22Rv1 (cell line): ENCODE measurements around the gene GID4.

Experiments
- H3K27ac ChIP-seq: fragments of 450-650 bp; 2 replicates; pipeline ENCODE4 v1.5.1; 2017
- ZFX ChIP-seq: fragments of 450-650 bp; IDR thresholded peaks from 2 replicates; pipeline ENCODE4 v1.6.1; 2017; ENCODE audit warnings: antibody characterized with exemption, borderline replicate concordance
- TF ChIP-seq, protein P1 (sequence below): fragments of 450-650 bp; IDR thresholded peaks from 2 replicates; pipeline ENCODE4 v1.5.1; 2017; ENCODE audit warnings: mild to moderate bottlenecking

The GID4 gene

DNA sequence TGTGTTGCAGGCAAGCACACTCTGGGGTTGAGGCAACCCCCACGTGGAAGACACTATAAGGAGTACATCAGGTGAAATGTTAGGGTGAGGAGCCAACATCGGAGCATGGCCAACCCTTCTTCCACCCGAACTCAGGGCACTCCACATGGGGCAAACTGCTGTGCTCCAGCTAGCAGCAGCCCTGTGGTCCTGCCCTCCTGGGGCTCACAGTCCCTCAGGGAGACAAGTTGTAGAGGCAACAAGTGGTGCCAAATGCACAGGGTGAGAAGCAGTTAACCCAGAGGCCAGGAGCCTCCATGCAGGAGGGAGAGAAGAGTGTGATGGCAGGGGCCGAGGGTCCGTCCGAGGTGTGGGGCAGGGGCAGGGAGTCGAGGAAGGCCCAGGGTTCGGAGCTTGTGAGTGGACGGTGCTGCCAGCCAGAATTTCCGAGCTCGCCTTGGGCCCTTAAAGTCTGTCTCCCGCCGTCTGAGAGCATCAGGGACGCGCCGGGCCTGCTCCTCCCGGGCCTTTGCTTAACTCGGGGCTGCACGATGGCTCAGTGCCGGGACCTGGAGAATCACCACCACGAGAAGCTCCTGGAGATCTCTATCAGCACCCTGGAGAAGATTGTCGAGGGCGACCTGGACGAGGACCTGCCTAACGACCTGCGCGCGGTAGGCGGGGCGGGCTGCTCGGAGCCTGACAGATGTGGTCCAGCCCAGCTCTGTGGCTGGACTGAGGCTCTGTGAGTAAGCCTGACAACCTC lies 32.5 kb upstream of the GID4 start:
- no peak overlapping the region for H3K27ac ChIP-seq
- TF ChIP-seq, protein P1, sequence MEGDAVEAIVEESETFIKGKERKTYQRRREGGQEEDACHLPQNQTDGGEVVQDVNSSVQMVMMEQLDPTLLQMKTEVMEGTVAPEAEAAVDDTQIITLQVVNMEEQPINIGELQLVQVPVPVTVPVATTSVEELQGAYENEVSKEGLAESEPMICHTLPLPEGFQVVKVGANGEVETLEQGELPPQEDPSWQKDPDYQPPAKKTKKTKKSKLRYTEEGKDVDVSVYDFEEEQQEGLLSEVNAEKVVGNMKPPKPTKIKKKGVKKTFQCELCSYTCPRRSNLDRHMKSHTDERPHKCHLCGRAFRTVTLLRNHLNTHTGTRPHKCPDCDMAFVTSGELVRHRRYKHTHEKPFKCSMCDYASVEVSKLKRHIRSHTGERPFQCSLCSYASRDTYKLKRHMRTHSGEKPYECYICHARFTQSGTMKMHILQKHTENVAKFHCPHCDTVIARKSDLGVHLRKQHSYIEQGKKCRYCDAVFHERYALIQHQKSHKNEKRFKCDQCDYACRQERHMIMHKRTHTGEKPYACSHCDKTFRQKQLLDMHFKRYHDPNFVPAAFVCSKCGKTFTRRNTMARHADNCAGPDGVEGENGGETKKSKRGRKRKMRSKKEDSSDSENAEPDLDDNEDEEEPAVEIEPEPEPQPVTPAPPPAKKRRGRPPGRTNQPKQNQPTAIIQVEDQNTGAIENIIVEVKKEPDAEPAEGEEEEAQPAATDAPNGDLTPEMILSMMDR, result no peak
- TF ChIP-seq ZFX, result no peak

DNA sequence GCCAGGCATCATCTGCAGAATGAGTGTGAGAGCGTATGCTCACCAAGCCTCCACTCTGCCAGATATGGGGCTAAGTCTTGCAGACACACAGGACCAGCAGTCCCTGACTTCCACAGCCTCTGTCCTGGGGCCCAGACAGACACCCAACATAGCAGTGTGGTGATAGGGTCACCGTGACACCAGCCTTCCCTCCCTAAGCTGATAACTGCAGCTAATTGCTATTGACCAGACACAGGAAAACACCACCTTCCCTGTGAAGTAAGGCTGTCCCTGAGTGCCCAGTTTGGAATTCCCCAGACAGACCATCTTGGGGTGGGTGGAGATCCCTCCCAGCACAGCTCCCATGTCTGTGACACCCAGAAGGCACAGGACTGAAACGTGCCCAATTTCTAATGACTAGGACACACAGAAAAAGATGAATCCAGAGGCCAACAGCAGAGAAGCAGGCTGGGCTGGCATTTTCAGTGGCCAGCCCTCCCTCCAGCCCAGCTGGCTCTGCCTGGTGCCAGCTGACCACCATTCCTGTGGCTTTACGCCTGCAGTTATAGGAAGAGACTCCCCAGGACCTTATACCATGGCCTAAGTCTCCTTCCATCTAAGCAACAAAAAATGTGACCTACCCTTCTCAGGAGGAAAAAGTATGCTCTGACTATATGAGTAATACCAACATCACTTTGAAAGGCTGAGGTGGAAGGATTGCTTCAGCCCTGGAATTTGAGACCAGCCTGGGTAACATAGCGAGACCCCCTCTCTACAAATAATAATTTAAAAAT lies 30.5 kb upstream of the GID4 start:
- no peak overlapping the region for H3K27ac ChIP-seq

DNA sequence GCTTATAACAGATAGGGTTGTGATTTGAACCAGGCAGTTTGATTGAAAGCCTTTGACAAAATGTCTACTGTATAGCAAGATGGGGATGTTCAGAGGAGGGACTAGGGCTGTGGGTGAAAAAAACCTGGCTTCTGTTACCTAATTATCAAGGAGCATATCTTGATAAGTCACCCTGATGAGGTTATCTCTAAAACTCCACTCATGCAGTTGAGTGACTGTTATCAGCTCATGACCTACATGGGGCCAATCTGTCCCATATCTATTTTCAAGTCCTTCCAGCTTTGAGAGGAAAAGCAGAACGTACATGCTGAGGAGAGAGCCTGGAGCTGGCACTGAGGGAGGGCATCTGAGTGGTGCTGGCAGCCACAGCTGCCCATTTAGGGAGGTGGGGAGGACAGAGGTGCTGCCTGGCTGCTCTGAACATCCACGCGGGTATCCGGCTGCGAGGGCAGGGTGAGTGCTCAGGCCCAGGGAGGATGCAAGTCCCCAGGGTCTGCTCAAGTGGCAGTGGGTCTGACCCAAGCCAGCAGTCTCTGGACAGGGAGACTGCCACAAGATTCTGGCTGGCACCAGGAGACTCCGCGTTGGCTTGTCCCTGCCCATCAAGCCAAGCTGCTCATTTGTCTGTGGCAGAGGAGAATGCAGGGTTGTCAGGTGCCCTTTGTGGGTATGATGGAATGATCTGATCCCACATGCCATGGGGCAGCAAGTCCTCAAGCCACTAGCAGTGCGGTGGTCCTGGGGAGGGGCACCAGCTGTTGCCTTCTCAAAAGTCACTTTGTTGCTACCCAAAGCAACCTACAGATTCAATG lies 29.4 kb upstream of the GID4 start:
- TF ChIP-seq, protein P1, result no peak
- no peak for TF ChIP-seq ZFX
- no peak overlapping the region for H3K27ac ChIP-seq

More for the DNA sequence above, 30.5 kb upstream of the GID4 start:
- TF ChIP-seq ZFX, result no peak
- TF ChIP-seq, protein P1, result no peak

DNA sequence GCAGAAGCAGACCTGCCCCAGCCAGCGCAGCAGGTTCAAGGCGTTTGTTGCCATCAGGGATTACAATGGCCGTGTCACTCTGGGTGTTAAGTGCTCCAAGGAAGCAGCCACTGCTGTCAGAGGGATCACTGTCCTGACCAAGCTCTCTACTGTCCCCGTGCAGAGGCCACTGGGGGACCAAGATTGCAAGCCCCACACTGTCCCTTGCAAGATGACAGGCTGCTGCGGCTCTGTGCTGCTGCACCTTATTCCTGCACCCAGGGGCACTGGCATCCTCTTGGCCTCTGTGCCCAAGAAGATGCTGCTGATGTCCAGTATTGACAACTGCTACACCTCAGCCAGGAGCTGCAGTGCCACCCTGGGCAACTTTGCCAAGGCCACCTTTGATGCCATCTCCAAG lies 27.9 kb upstream of the GID4 start:
- no peak overlapping the region for H3K27ac ChIP-seq
- TF ChIP-seq, protein P1, result no peak
- TF ChIP-seq ZFX, result no peak

DNA sequence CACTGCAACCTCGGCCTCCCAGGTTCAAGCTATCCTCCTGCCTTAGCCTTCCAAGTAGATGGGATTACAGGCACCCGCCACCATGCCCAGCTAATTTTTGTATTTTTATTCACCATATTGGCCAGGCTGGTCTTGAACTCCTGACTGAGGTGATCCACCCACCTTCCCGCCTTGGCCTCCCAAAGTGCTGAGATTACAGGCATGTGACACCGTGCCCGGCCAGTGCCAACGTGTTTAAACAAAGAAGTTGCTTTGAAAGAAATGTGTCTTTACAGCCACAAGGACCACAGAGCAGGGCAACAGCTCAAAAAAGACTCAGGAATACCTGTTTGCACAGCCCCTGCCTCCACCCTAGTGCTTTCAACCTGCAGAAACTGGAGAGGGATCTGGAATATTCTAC lies 25.2 kb upstream of the GID4 start:
- no peak for TF ChIP-seq ZFX
- TF ChIP-seq, protein P1, result no peak
- H3K27ac ChIP-seq, result no peak overlapping the region

DNA sequence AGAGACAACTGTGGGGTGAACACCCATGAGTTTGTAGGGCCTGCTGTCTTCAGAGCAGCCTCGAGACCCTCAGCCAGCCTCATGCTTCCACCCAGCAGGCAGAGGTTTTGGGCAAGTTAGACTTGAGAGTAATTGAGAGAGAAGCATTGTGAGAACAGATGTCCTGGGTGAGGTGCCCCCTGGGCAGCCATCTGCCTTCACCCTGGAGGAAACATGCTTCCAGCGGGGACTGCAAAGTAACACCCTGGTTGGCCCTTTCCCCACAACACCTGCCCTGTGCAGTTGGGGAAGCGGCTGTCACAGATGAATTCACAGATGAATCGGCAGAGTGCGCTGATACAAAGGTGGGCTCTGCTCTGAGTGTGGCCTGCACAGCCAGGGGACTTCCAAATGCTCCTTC lies 23.6 kb upstream of the GID4 start:
- no peak overlapping the region for H3K27ac ChIP-seq
- TF ChIP-seq ZFX, result no peak
- TF ChIP-seq, protein P1, result no peak
